H1 (cell line): Measurements from ENCODE around the gene CTNNBL1. TPM values are rescaled to one million over a fixed set of nuclear protein-coding genes. Genes with fewer than 3 reads are reported as not detected.

Source experiments
- CTCF ChIA-PET: fragments of 300-600 bp; sonication (Branson Sonifier 250); formaldehyde crosslinking; loops from one replicate; lab custom pipeline; 2021; ENCODE audit not compliant: partially characterized antibody; lab: Charles Lee
- POLR2A ChIA-PET: fragments of 300-600 bp; sonication (Branson Sonifier 250); formaldehyde crosslinking; loops from one replicate; lab custom pipeline; 2021; ENCODE audit warnings: inconsistent platforms; ENCODE audit not compliant: partially characterized antibody; lab: Charles Lee
- DNase-seq, 2 experiments: peaks; one replicate each; pipeline versions ENCODE4 v3.0.0 to v3.0.0-alpha.2; 2010 to 2022; ENCODE audit warnings: low spot score in 2 of 2, low read depth in 1 of 2, mixed read lengths in 1 of 2
- FAIRE-seq: peaks from 2 replicates; lab custom pipeline; 2011; peaks lifted over from hg19 to GRCh38; lab: Jason Lieb, UNC
- H2AFZ ChIP-seq: 2 replicates; pipeline ENCODE4 v1.8.1; 2012; ENCODE audit warnings: low read length, inconsistent platforms
- H2AK5ac ChIP-seq: 2 replicates; pipeline ENCODE4 v1.6.1; 2013; ENCODE audit warnings: low read depth, low read length
- H2BK120ac ChIP-seq: replicated peaks from 2 replicates; pipeline ENCODE3; 2013; ENCODE audit warnings: low read depth, low read length, inconsistent platforms
- H2BK12ac ChIP-seq: 2 replicates; pipeline ENCODE4 v1.6.1; 2013; ENCODE audit warnings: low read depth, low read length
- H2BK15ac ChIP-seq: 2 replicates; pipeline ENCODE4 v1.6.1; 2013; ENCODE audit warnings: low read length
- H2BK20ac ChIP-seq: 2 replicates; pipeline ENCODE4 v1.6.1; 2013; ENCODE audit warnings: low read length
- H2BK5ac ChIP-seq: 2 replicates; pipeline ENCODE4 v1.6.1; 2013; ENCODE audit warnings: low read depth, low read length
- H3K14ac ChIP-seq: 2 replicates; pipeline ENCODE4 v1.6.1; 2013; ENCODE audit warnings: inconsistent platforms; ENCODE audit not compliant: insufficient read length
- H3K18ac ChIP-seq: 2 replicates; pipeline ENCODE4 v1.6.1; 2013; ENCODE audit warnings: low read length; ENCODE audit errors: extremely low read depth
- H3K23ac ChIP-seq: 2 replicates; pipeline ENCODE4 v1.6.1; 2013; ENCODE audit warnings: inconsistent platforms; ENCODE audit not compliant: insufficient read length
- H3K23me2 ChIP-seq: 2 replicates; pipeline ENCODE4 v1.6.1; 2013; ENCODE audit warnings: low read depth, low read length
- H3K27ac ChIP-seq: 2 replicates; pipeline ENCODE4 v1.6.1; 2011; ENCODE audit warnings: low read depth, low read length, inconsistent platforms
- H3K27me3 ChIP-seq, 4 experiments: replicated peaks in 1 of 4; 1 replicate in 1 of 4; 2 replicates in 3 of 4; pipeline versions ENCODE4 v1.6.1 to v1.8.1; 2011 to 2013; ENCODE audit warnings: low read length in 3 of 4, mild to moderate bottlenecking in 3 of 4, inconsistent platforms in 2 of 4, mixed read lengths in 2 of 4, moderate library complexity in 1 of 4; ENCODE audit not compliant: control insufficient read depth in 3 of 4, insufficient read depth in 3 of 4; ENCODE audit errors: extremely low read depth in 1 of 4
- H3K36me3 ChIP-seq, 4 experiments: 2 replicates each; pipeline versions ENCODE4 v1.6.1 to v1.8.1; 2011 to 2013; ENCODE audit warnings: mild to moderate bottlenecking in 4 of 4, low read length in 3 of 4, moderate library complexity in 2 of 4, control low read depth in 1 of 4, inconsistent platforms in 1 of 4; ENCODE audit not compliant: insufficient read depth in 4 of 4, control insufficient read depth in 2 of 4
- H3K4ac ChIP-seq: replicated peaks from 2 replicates; pipeline ENCODE3; 2013; ENCODE audit warnings: low read length, low read depth, mixed read lengths, inconsistent platforms; ENCODE audit not compliant: insufficient read length
- H3K4me1 ChIP-seq, 4 experiments: replicated peaks in 1 of 4; 1 replicate in 1 of 4; 2 replicates in 3 of 4; pipeline versions ENCODE4 v1.6.1 to v1.8.1; 2011 to 2013; ENCODE audit warnings: low read length in 3 of 4, inconsistent platforms in 2 of 4, mixed read lengths in 1 of 4; ENCODE audit not compliant: insufficient read depth in 4 of 4, control insufficient read depth in 3 of 4
- H3K4me2 ChIP-seq, 2 experiments: 2 replicates each; pipeline versions ENCODE4 v1.6.1 to v1.8.1; 2011 to 2013; ENCODE audit warnings: low read depth in 2 of 2, low read length in 2 of 2, control low read depth in 1 of 2, inconsistent platforms in 1 of 2, mild to moderate bottlenecking in 1 of 2; ENCODE audit not compliant: insufficient read depth in 1 of 2
- H3K4me3 ChIP-seq, 4 experiments: fragments of 200-600, 300-600 bp in 1 of 4; sonication (generic), shearing (Covaris generic), sonication (Bioruptor Twin) in 1 of 4; 2 replicates each; pipeline versions ENCODE4 v1.5.1 to v1.8.1; 2011 to 2016; ENCODE audit warnings: low read length in 4 of 4, low read depth in 3 of 4, control low read depth in 2 of 4, inconsistent platforms in 2 of 4, mild to moderate bottlenecking in 2 of 4, mixed read lengths in 1 of 4, moderate library complexity in 1 of 4; ENCODE audit not compliant: insufficient read depth in 2 of 4; ENCODE audit errors: extremely low read depth in 1 of 4
- H3K56ac ChIP-seq: replicated peaks from 2 replicates; pipeline ENCODE3; 2013; ENCODE audit warnings: low read depth, mild to moderate bottlenecking, mixed read lengths, low read length, inconsistent platforms; ENCODE audit not compliant: insufficient read length
- H3K79me1 ChIP-seq: 2 replicates; pipeline ENCODE4 v1.6.1; 2013; ENCODE audit warnings: low read depth, low read length, control low read depth
- H3K79me2 ChIP-seq, 2 experiments: 2 replicates each; pipeline versions ENCODE4 v1.6.1 to v1.8.1; 2012 to 2013; ENCODE audit warnings: low read length in 2 of 2, mild to moderate bottlenecking in 2 of 2, inconsistent platforms in 1 of 2; ENCODE audit not compliant: insufficient read depth in 2 of 2, control insufficient read depth in 1 of 2
- H3K9ac ChIP-seq, 4 experiments: replicated peaks in 1 of 4; 1 replicate in 1 of 4; 2 replicates in 3 of 4; pipeline versions ENCODE4 v1.6.1 to v1.8.1; 2011 to 2013; ENCODE audit warnings: low read depth in 3 of 4, low read length in 3 of 4, control low read depth in 2 of 4, mild to moderate bottlenecking in 2 of 4, moderate library complexity in 2 of 4, inconsistent platforms in 1 of 4; ENCODE audit errors: extremely low read depth in 1 of 4
- H3K9me3 ChIP-seq, 2 experiments: 2 replicates each; pipeline versions ENCODE4 v1.6.1 to v1.8.1; 2012 to 2013; ENCODE audit warnings: mild to moderate bottlenecking in 2 of 2, moderate library complexity in 2 of 2, control low read depth in 1 of 2, inconsistent platforms in 1 of 2, low read depth in 1 of 2, low read length in 1 of 2, mixed read lengths in 1 of 2; ENCODE audit not compliant: insufficient read depth in 2 of 2
- H4K20me1 ChIP-seq, 2 experiments: replicated peaks in 1 of 2; 2 replicates each; pipeline versions ENCODE3 to v1.8.1; 2011 to 2013; ENCODE audit warnings: inconsistent platforms in 2 of 2, low read length in 2 of 2, mild to moderate bottlenecking in 1 of 2; ENCODE audit not compliant: insufficient read depth in 2 of 2, control insufficient read depth in 1 of 2
- H4K5ac ChIP-seq: 2 replicates; pipeline ENCODE4 v1.6.1; 2013; ENCODE audit warnings: low read length, low read depth, mixed read lengths, inconsistent platforms; ENCODE audit not compliant: insufficient read length
- H4K8ac ChIP-seq: 2 replicates; pipeline ENCODE4 v1.8.0; 2013; ENCODE audit warnings: mild to moderate bottlenecking, moderate library complexity, low read length, inconsistent platforms; ENCODE audit not compliant: insufficient read depth; ENCODE audit errors: extremely low read depth
- H4K91ac ChIP-seq: replicated peaks from 2 replicates; pipeline ENCODE3; 2013; ENCODE audit warnings: low read length, mixed read lengths, inconsistent platforms; ENCODE audit not compliant: insufficient read length
- CHD1 ChIP-seq: IDR thresholded peaks from 2 replicates; pipeline ENCODE4 v1.6.1; 2012; ENCODE audit warnings: low read depth, low read length, improper control_type of control experiment
- NRF1 ChIP-seq: IDR thresholded peaks from 2 replicates; pipeline ENCODE4 v1.6.1; 2011; ENCODE audit warnings: mild to moderate bottlenecking, low read depth, low read length, improper control_type of control experiment
- SIN3A ChIP-seq, 2 experiments: IDR thresholded peaks in 1 of 2; conservative IDR thresholded peaks in 1 of 2; 2 replicates each; pipeline ENCODE4 v1.6.1; 2011 to 2012; ENCODE audit warnings: low read length in 2 of 2, improper control_type of control experiment in 1 of 2, low read depth in 1 of 2, mild to moderate bottlenecking in 1 of 2
- WGBS, 2 experiments: shearing (Covaris generic) in 1 of 2; methylation state at CpG; one replicate each; pipeline versions ENCODE4 v1.1.6 to v1.1.7; 2013 to 2015; ENCODE audit warnings: low lambda C conversion rate in 2 of 2, mixed read lengths in 2 of 2, inconsistent platforms in 1 of 2, low coverage in 1 of 2, missing lambda C conversion rate in 1 of 2; ENCODE audit not compliant: insufficient replicate concordance in 2 of 2, insufficient coverage in 1 of 2, insufficient read length in 1 of 2; ENCODE audit errors: extremely low coverage in 1 of 2, missing lambda C conversion rate in 1 of 2; 5-methylcytosine and 5-hydroxymethylcytosine counted together
- long read RNA-seq, 2 experiments: library from RNA in 1 of 2; library from capped mRNA in 1 of 2; stranded (forward); transcript quantifications; one replicate each; pipeline ENCODE4 v2.0.0, GENCODE V29; 2021; ENCODE audit warnings: inconsistent platforms in 1 of 2
- polyA minus RNA-seq, 3 experiments: library from RNA; depleted of rRNA, polyadenylated mRNA; stranded (reverse); fragments of >200 nt; gene quantifications; 1 replicate in 2 of 3; 2 replicates in 1 of 3; pipeline ENCODE4 v1.2.3, GENCODE V29; 2011
- polyA plus RNA-seq, 7 experiments: library from polyadenylated mRNA; depleted of rRNA in 3 of 7; stranded (reverse) in 5 of 7; unstranded in 2 of 7; fragments of >200 nt in 5 of 7; fragments of 200-250 nt in 2 of 7; gene quantifications; 1 replicate in 5 of 7; 2 replicates in 1 of 7; 4 replicates in 1 of 7; pipeline versions ENCODE4 v1.2.1 to v1.2.3, GENCODE V29; 2011 to 2013; ENCODE audit warnings: missing spikeins in 2 of 7, mixed read lengths in 2 of 7
- total RNA-seq: library from RNA; stranded (reverse); fragmentation: NEBNext Ultra II Directional; extraction: Animal tissue kit (Norgen Biotek cat#: 25700); gene quantifications from 2 replicates; pipeline ENCODE4 v1.2.1, GENCODE V29; 2021

CTNNBL1 gene, protein sequence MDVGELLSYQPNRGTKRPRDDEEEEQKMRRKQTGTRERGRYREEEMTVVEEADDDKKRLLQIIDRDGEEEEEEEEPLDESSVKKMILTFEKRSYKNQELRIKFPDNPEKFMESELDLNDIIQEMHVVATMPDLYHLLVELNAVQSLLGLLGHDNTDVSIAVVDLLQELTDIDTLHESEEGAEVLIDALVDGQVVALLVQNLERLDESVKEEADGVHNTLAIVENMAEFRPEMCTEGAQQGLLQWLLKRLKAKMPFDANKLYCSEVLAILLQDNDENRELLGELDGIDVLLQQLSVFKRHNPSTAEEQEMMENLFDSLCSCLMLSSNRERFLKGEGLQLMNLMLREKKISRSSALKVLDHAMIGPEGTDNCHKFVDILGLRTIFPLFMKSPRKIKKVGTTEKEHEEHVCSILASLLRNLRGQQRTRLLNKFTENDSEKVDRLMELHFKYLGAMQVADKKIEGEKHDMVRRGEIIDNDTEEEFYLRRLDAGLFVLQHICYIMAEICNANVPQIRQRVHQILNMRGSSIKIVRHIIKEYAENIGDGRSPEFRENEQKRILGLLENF
- total RNA-seq (70.4 and 81.6 TPM in 2 replicates), polyA plus RNA-seq (2011; rRNA removed) (14.4 and 19.6 TPM in 2 replicates), polyA minus RNA-seq (2011; rRNA and poly(A)+ RNA removed) (31.4 and 36.5 TPM in 2 replicates)
- polyA plus RNA-seq (2011; cell fraction: cytosol; rRNA removed) = 35.3 TPM
- 27.1 TPM for polyA plus RNA-seq (2011; cell fraction: nucleus; rRNA removed)
- 71.3 to 98.7 TPM (median 82.9 TPM) in 4 replicates for polyA plus RNA-seq (2012, experiment 1 of 2)
- polyA plus RNA-seq (2012, experiment 2 of 2) = 30.7 TPM
- polyA plus RNA-seq (2013, experiment 1 of 2) = 83.0 TPM
- 89.4 TPM for polyA plus RNA-seq (2013, experiment 2 of 2)
- 22.6 TPM for polyA minus RNA-seq (2011; cell fraction: cytosol; rRNA and poly(A)+ RNA removed)
- polyA minus RNA-seq (2011; cell fraction: nucleus; rRNA and poly(A)+ RNA removed) = 20.5 TPM
- long read RNA-seq, experiment 1, transcript CTNNBL1-201 (16 exons, 1,925 nt) = major isoform, 7 of 38 reads
- long read RNA-seq, experiment 1, partial matches to known transcripts = 21 of 38 reads
- long read RNA-seq, experiment 1, other reads (novel, unspliced or antisense) = 10 of 38 reads
- long read RNA-seq, experiment 2, transcript CTNNBL1-201 (16 exons, 1,925 nt) = major isoform, 82 of 125 reads
- long read RNA-seq, experiment 2, partial matches to known transcripts = 33 of 125 reads
- long read RNA-seq, experiment 2, other reads (novel, unspliced or antisense) = 9 of 125 reads

DNA sequence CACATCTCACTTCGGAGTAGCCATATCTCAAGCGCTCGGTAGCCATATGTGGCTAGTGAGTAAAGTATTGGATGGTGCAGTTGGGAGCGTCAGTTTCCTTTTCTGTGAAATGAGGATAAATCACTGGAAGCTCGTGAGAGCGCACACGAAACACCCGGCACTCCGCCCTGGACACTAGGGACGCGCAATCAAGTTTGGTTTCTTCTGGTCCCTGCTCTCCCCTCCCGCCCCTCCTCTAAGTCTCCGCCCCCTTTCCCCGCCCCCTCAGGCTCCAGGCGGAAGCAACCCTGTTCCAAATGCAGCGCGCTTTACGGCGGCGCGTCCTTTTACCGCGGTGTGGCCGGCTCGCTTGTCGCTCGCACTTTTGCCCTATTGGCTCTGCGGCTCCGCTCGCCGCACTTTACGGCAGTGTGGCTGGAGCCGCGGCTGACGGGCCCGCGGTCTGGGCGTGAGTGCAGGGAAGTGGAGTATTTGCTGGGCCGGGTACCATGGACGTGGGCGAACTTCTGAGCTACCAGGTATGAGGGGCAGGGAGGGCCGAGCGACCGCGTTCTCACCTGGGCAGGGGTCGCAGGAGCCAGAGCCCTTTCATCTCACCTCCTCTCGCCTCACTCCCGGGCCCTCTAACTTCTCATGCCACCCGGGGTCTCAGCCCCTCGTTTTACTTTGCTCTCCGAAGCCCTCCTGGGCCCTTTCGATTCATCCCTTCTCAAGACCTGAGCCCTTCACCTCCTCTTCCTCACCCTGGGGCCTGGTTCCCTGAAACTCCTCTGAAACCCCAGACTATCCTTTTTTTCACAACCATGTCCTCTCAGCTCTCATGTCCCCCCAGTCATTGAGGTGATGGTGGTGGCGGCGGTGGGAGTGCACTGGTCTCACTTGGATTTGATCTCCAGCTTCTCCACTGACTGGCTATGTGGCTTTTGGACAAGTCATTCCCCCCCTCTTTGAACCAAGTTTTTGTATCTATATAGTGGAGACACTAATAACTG lies at the start of gene CTNNBL1:
CTNNBL1 (plus strand) TSS at position 396 of the 992 bp plus-strand sequence; CDS start at position 489, 93 bp downstream.
- H2BK120ac ChIP-seq = no peak within 1 kb of the TSS
- H3K23me2 ChIP-seq = peaks cover 8% of the 10 kb centered on the region
- peaks cover 0 to 4% of the 10 kb centered on the region in 2 experiments for H4K20me1 ChIP-seq
- H3K4me2 ChIP-seq = peak within 1 kb of the TSS; percentile 85 to 88
- H3K4me1 ChIP-seq = peaks cover 0 to 4% (median 3%) of the 10 kb centered on the region in 4 experiments; a peak in 2 of 7 replicates
- no peak within 1 kb of the TSS for H3K56ac ChIP-seq
- DNase-seq (peak; percentile 87 to 92), FAIRE-seq (no peak)
- H3K18ac ChIP-seq = peak within 1 kb of the TSS; percentile 66; the same call in 1 of the 2 replicates
- H2BK15ac ChIP-seq = no peak within 1 kb of the TSS
- peak within 1 kb of the TSS; percentile 99 for H2AFZ ChIP-seq
- ChIA-PET POLR2A (interaction anchor here (0.7 to 1.2 kb wide), 4 partner anchors 9 to 141 kb away, joined by 3 to 4 read pairs (median 3); no protein-coding TSS in a partner anchor), CTCF (interaction anchor here (0.7 to 1.2 kb wide), 4 partner anchors 9 to 298 kb away, joined by 3 to 4 read pairs (median 3); no protein-coding TSS in a partner anchor)
- H2AK5ac ChIP-seq = no peak within 1 kb of the TSS
- peak within 1 kb of the TSS; percentile 48 to 83 (median 70); a peak in 6 of 7 replicates for H3K9ac ChIP-seq
- no peak within 1 kb of the TSS for H3K4ac ChIP-seq
- no peak within 1 kb of the TSS for H3K27ac ChIP-seq
- no peak within 1 kb of the TSS for H4K91ac ChIP-seq
- H3K9me3 ChIP-seq = no peaks in the 10 kb centered on the region
- no peaks in the 10 kb centered on the region for H3K36me3 ChIP-seq
- H4K8ac ChIP-seq = peak within 1 kb of the TSS; percentile 93
- H3K79me1 ChIP-seq = peaks cover 12% of the 10 kb centered on the region
- no peaks in the 10 kb centered on the region for H3K27me3 ChIP-seq
- peak within 1 kb of the TSS; percentile 19 for H3K14ac ChIP-seq
- 0 out of 2 replicates have a peak within 1 kb of the TSS, but pooled peaks have one; percentile 44 for H2BK5ac ChIP-seq
- no peak within 1 kb of the TSS for H2BK12ac ChIP-seq
- WGBS, 2 experiments = 4% methylated on average over 46 of the region's 54 CpGs; no CpG with 5 or more reads in 1 of the 2 experiments
- no peak within 1 kb of the TSS for H2BK20ac ChIP-seq
- H4K5ac ChIP-seq = peak within 1 kb of the TSS; percentile 75
- peaks cover 11 to 31% of the 10 kb centered on the region in 2 experiments; a peak in 3 of 4 replicates for H3K79me2 ChIP-seq
- peak within 1 kb of the TSS; percentile 85 to 93 (median 88) for H3K4me3 ChIP-seq
- no peak within 1 kb of the TSS for H3K23ac ChIP-seq
- TF ChIP-seq NRF1 = no peak
- TF ChIP-seq SIN3A (conservative IDR thresholded peaks at IDR 0.05 in 1 of 2, IDR thresholded peaks at IDR 0.05 in 1 of 2; ENCODE audit: low read depth in 1 of 2, low read length in 2 of 2) = 0 out of 4 replicates have a peak, but pooled peaks of 1 of the 2 experiments have one; percentile 56
- TF ChIP-seq CHD1 = no peak
